Suppressor macrophage treated with lipopolysaccharide for 1 hour (primary cell): ENCODE results near the gene CASP5.

Experiments
- DNase-seq, 3 donors: peaks; one replicate each; pipeline ENCODE4 v3.0.0-alpha.2; 2020 to 2022

Gene CASP5

GRCh38 chr11:104967534-104968354 lies 55.2 kb downstream of the CASP5 start:
- DNase-seq, result peak in 1 of 3 donors; percentile 9

- DNase-seq, result no peak
Measured at GRCh38 chr11:104965735-104966134, 57.2 kb downstream of the CASP5 start.

- no peak for DNase-seq
Measured at GRCh38 chr11:104964247-104964646, 58.7 kb downstream of the CASP5 start.

- DNase-seq, result no peak
Measured at GRCh38 chr11:104962852-104963251, 60.1 kb downstream of the CASP5 start.

GRCh38 chr11:104957280-104957679 lies 65.7 kb downstream of the CASP5 start:
- DNase-seq, result no peak

GRCh38 chr11:104956528-104956927 lies 66.4 kb downstream of the CASP5 start:
- no peak for DNase-seq

- peak; percentile 69 to 86 (median 82) for DNase-seq
Measured at GRCh38 chr11:104946907-104947306, 76.1 kb downstream of the CASP5 start.
